ENCODE measurements around the gene DNTTIP2. TPM values are rescaled to one million over a fixed set of nuclear protein-coding genes. Genes with fewer than 3 reads are reported as not detected.
A peak's percentile ranks its signal among the peaks of the same experiment; 100 is the strongest.
"Not testable (repeated sequence)": the region's sequence is repeated elsewhere in the genome, so short reads cannot be mapped to it uniquely, and the experiment has no call there.

The DNTTIP2 gene
- total RNA-seq, 1 experiment from 2014 or later, result 39.9 TPM

GRCh38 chr1:93853940-93854339 lies 25.1 kb downstream of the DNTTIP2 start:
- no peaks in the 10 kb centered on the region for H3K4me1 Mint-ChIP-seq (ENCODE audit: low read depth, unreplicated experiment)
- H3K36me3 ChIP-seq (ENCODE audit: control insufficient read depth, insufficient read depth, low read length), result no peaks in the 10 kb centered on the region
- no peaks in the 10 kb centered on the region for H3K27me3 Mint-ChIP-seq (ENCODE audit: insufficient read depth, unreplicated experiment)
- no peak for DNase-seq
- no peaks in the 10 kb centered on the region for H3K36me3 Mint-ChIP-seq (ENCODE audit: insufficient read depth, unreplicated experiment)
- intact Hi-C loops (cut with micrococcal nuclease; ENCODE audit: unreplicated experiment), result no loop called here
- H3K9me3 ChIP-seq, result no peaks in the 10 kb centered on the region
- no peak overlapping the region for H3K4me3 Mint-ChIP-seq (ENCODE audit: unreplicated experiment)
- no peaks in the 10 kb centered on the region for H3K4me1 ChIP-seq
- no peak overlapping the region for H3K27ac Mint-ChIP-seq (ENCODE audit: unreplicated experiment)
- peaks cover 30% of the 10 kb centered on the region for H3K9me3 Mint-ChIP-seq (ENCODE audit: unreplicated experiment)
- H3K4me3 ChIP-seq (ENCODE audit: low read depth, low read length), result no peak overlapping the region
- no peaks in the 10 kb centered on the region for H3K27me3 ChIP-seq (replicated peaks; ENCODE audit: control insufficient read depth, insufficient read depth, low read length)
- ChIA-PET CTCF (no interaction called here), POLR2A (no interaction called here)
- no TSS peak for BruUV-seq (replicated peaks)
- no peak for TF ChIP-seq CTCF (IDR thresholded peaks at IDR 0.05; ENCODE audit: insufficient read depth in 1 of 2, low read depth in 1 of 2, low read length in 1 of 2, severe bottlenecking in 1 of 2, unreplicated experiment in 1 of 2)

GRCh38 chr1:93851878-93852277 lies 27.1 kb downstream of the DNTTIP2 start:
- Mint-ChIP-seq H3K4me1 (ENCODE audit: low read depth, unreplicated experiment) (no peaks in the 10 kb centered on the region), H3K27me3 (ENCODE audit: insufficient read depth, unreplicated experiment) (no peaks in the 10 kb centered on the region), H3K27ac (ENCODE audit: unreplicated experiment) (no peak overlapping the region), H3K36me3 (ENCODE audit: insufficient read depth, unreplicated experiment) (peaks cover 14% of the 10 kb centered on the region), H3K4me3 (ENCODE audit: unreplicated experiment) (no peak overlapping the region), H3K9me3 (ENCODE audit: unreplicated experiment) (peaks cover 26% of the 10 kb centered on the region)
- DNase-seq, result no peak
- Histone ChIP-seq H3K36me3 (ENCODE audit: control insufficient read depth, insufficient read depth, low read length) (no peaks in the 10 kb centered on the region), H3K9me3 (no peaks in the 10 kb centered on the region), H3K4me3 (ENCODE audit: low read depth, low read length) (no peak overlapping the region), H3K4me1 (peaks cover 6% of the 10 kb centered on the region), H3K27me3 (replicated peaks; ENCODE audit: control insufficient read depth, insufficient read depth, low read length) (no peaks in the 10 kb centered on the region)
- intact Hi-C loops (cut with micrococcal nuclease; ENCODE audit: unreplicated experiment), result no loop called here
- no TSS peak for BruUV-seq (replicated peaks)
- TF ChIP-seq CTCF (IDR thresholded peaks at IDR 0.05; ENCODE audit: insufficient read depth in 1 of 2, low read depth in 1 of 2, low read length in 1 of 2, severe bottlenecking in 1 of 2, unreplicated experiment in 1 of 2), result no peak
- CTCF ChIA-PET, result no interaction called here
- POLR2A ChIA-PET, result no interaction called here

GRCh38 chr1:93851327-93851712 lies 27.7 kb downstream of the DNTTIP2 start:
- Histone ChIP-seq H3K36me3 (ENCODE audit: control insufficient read depth, insufficient read depth, low read length) (no peaks in the 10 kb centered on the region), H3K4me1 (peaks cover 6% of the 10 kb centered on the region), H3K4me3 (ENCODE audit: low read depth, low read length) (no peak overlapping the region), H3K27me3 (replicated peaks; ENCODE audit: control insufficient read depth, insufficient read depth, low read length) (no peaks in the 10 kb centered on the region), H3K9me3 (no peaks in the 10 kb centered on the region)
- ChIA-PET CTCF (no interaction called here), POLR2A (no interaction called here)
- no peak for DNase-seq
- intact Hi-C loops (cut with micrococcal nuclease; ENCODE audit: unreplicated experiment), result no loop called here
- no peak for TF ChIP-seq CTCF (IDR thresholded peaks at IDR 0.05; ENCODE audit: insufficient read depth in 1 of 2, low read depth in 1 of 2, low read length in 1 of 2, severe bottlenecking in 1 of 2, unreplicated experiment in 1 of 2)
- H3K9me3 Mint-ChIP-seq (ENCODE audit: unreplicated experiment), result peaks cover 22% of the 10 kb centered on the region
- H3K4me3 Mint-ChIP-seq (ENCODE audit: unreplicated experiment), result no peak overlapping the region
- H3K36me3 Mint-ChIP-seq (ENCODE audit: insufficient read depth, unreplicated experiment), result peaks cover 18% of the 10 kb centered on the region
- H3K4me1 Mint-ChIP-seq (ENCODE audit: low read depth, unreplicated experiment), result no peaks in the 10 kb centered on the region
- H3K27me3 Mint-ChIP-seq (ENCODE audit: insufficient read depth, unreplicated experiment), result no peaks in the 10 kb centered on the region
- no TSS peak for BruUV-seq (replicated peaks)
- no peak overlapping the region for H3K27ac Mint-ChIP-seq (ENCODE audit: unreplicated experiment)

GRCh38 chr1:93850687-93851326 lies 28.2 kb downstream of the DNTTIP2 start:
- peaks cover 23% of the 10 kb centered on the region for H3K36me3 Mint-ChIP-seq (ENCODE audit: insufficient read depth, unreplicated experiment)
- H3K9me3 ChIP-seq; intact Hi-C loops (cut with micrococcal nuclease; ENCODE audit: unreplicated experiment); H3K27ac Mint-ChIP-seq (ENCODE audit: unreplicated experiment); H3K36me3 ChIP-seq (ENCODE audit: control insufficient read depth, insufficient read depth, low read length); H3K4me1 Mint-ChIP-seq (ENCODE audit: low read depth, unreplicated experiment); CTCF ChIA-PET; H3K27me3 Mint-ChIP-seq (ENCODE audit: insufficient read depth, unreplicated experiment); H3K4me1 ChIP-seq; H3K27me3 ChIP-seq (replicated peaks; ENCODE audit: control insufficient read depth, insufficient read depth, low read length); BruUV-seq (replicated peaks); POLR2A ChIA-PET; H3K4me3 ChIP-seq (ENCODE audit: low read depth, low read length); H3K4me3 Mint-ChIP-seq (ENCODE audit: unreplicated experiment): not testable (repeated sequence)
- DNase-seq, result peak; percentile 21 to 39
- H3K9me3 Mint-ChIP-seq (ENCODE audit: unreplicated experiment), result peaks cover 22% of the 10 kb centered on the region

Data from Caco-2 (cell line).